NCI-H1105 (cell line): ENCODE results near the gene ATP13A2.
"Not testable (repeated sequence)": the region's sequence is repeated elsewhere in the genome, so short reads cannot be mapped to it uniquely, and the experiment has no call there.

ENCODE experiments used
- DNase-seq: peaks from one replicate; lab custom pipeline; 2025; lab: John Stamatoyannopoulos, UW

Gene ATP13A2

GRCh38 chr1:16961297-16962133 is 50.2 kb downstream of the ATP13A2 start:
- DNase-seq: no peak

GRCh38 chr1:16960560-16961296 is 51.0 kb downstream of the ATP13A2 start:
- DNase-seq: peak; percentile 91

GRCh38 chr1:16958475-16958874 is 53.3 kb downstream of the ATP13A2 start:
- DNase-seq: no peak

GRCh38 chr1:16957731-16958130 is 54.0 kb downstream of the ATP13A2 start:
- no peak for DNase-seq

GRCh38 chr1:16956775-16957174 is 55.0 kb downstream of the ATP13A2 start:
- DNase-seq: no peak

GRCh38 chr1:16955186-16955585 is 56.5 kb downstream of the ATP13A2 start:
- DNase-seq: no peak

GRCh38 chr1:16954579-16954978 is 57.1 kb downstream of the ATP13A2 start:
- DNase-seq: no peak

GRCh38 chr1:16952376-16952775 is 59.4 kb downstream of the ATP13A2 start:
- DNase-seq: not testable (repeated sequence)

- DNase-seq: not testable (repeated sequence)
Measured at GRCh38 chr1:16949026-16949425, 62.7 kb downstream of the ATP13A2 start.

- not testable (repeated sequence) for DNase-seq
Measured at GRCh38 chr1:16948282-16948891, 63.3 kb downstream of the ATP13A2 start.

GRCh38 chr1:16946646-16947045 is 65.1 kb downstream of the ATP13A2 start:
- DNase-seq: no peak

- not testable (repeated sequence) for DNase-seq
Measured at GRCh38 chr1:16946185-16946584, 65.5 kb downstream of the ATP13A2 start.

GRCh38 chr1:16945512-16945911 is 66.2 kb downstream of the ATP13A2 start:
- DNase-seq: not testable (repeated sequence)

GRCh38 chr1:16944038-16944437 is 67.7 kb downstream of the ATP13A2 start:
- DNase-seq: no peak

GRCh38 chr1:16939386-16940180 is 72.1 kb downstream of the ATP13A2 start:
- not testable (repeated sequence) for DNase-seq

GRCh38 chr1:16938351-16939321 is 73.1 kb downstream of the ATP13A2 start:
- DNase-seq: no peak

GRCh38 chr1:16936580-16936979 is 75.1 kb downstream of the ATP13A2 start:
- not testable (repeated sequence) for DNase-seq
